HepG2 (cell line): ENCODE measurements around the gene ZNF273. TPM values are rescaled to one million over a fixed set of nuclear protein-coding genes. Genes with fewer than 3 reads are reported as not detected.

Experiments
- ATAC-seq: fragments of 200-7000 bp; cut with Tn5 transposase; 3 replicates; pipeline ENCODE4 v1.9.1; 2020; ENCODE audit warnings: mild to moderate bottlenecking, moderate library complexity
- BruUV-seq: library from RNA; stranded (reverse); fragments of 400-500 nt; replicated peaks from 2 replicates; lab custom pipeline; 2021; lab: Mats Ljungman, UMichigan
- CTCF ChIA-PET: fragments of 300-600 bp; formaldehyde crosslinking; extraction: SDS; loops from one replicate; lab custom pipeline; 2021; ENCODE audit warnings: low total read pairs, inconsistent platforms, low intra/inter-chr PET ratio; lab: Yijun Ruan, JAX
- POLR2A ChIA-PET: fragments of 350-600 bp; sonication (Branson Sonifier 250); formaldehyde crosslinking; loops from one replicate; lab custom pipeline; 2020; ENCODE audit warnings: antibody characterized with exemption, inconsistent platforms; lab: Yijun Ruan, JAX
- DNase-seq: peaks from one replicate; pipeline ENCODE4 v3.0.0-alpha.2; 2015; ENCODE audit warnings: low spot score
- FAIRE-seq: peaks from 3 replicates; lab custom pipeline; 2011; peaks lifted over from hg19 to GRCh38; lab: Jason Lieb, UNC
- H2AFZ ChIP-seq: one replicate; pipeline ENCODE4 v1.6.1; 2011; ENCODE audit warnings: low read length, inconsistent platforms
- H3K27ac ChIP-seq: fragments of 300-600 bp; 3 replicates; pipeline ENCODE4 v1.8.0; 2011; ENCODE audit warnings: mixed run types, mild to moderate bottlenecking, mixed read lengths, low read length, inconsistent platforms; ENCODE audit not compliant: insufficient read depth; ENCODE audit errors: extremely low read length
- H3K27me3 ChIP-seq, 2 experiments: fragments of 200-600 bp in 1 of 2; 2 replicates in 1 of 2; 3 replicates in 1 of 2; pipeline versions ENCODE4 v1.6.0 to v1.8.0; 2011; ENCODE audit warnings: low read length in 2 of 2, mild to moderate bottlenecking in 2 of 2, moderate library complexity in 2 of 2, inconsistent platforms in 1 of 2; ENCODE audit not compliant: insufficient read depth in 2 of 2, control insufficient read depth in 1 of 2
- H3K36me3 ChIP-seq, 2 experiments: fragments of 200-600 bp in 1 of 2; replicated peaks in 1 of 2; 2 replicates in 1 of 2; 3 replicates in 1 of 2; pipeline versions ENCODE4 v1.5.1 to v1.8.0; 2011; ENCODE audit warnings: low read length in 2 of 2, inconsistent platforms in 1 of 2; ENCODE audit not compliant: insufficient read depth in 2 of 2, control insufficient read depth in 1 of 2
- H3K4me1 ChIP-seq: 2 replicates; pipeline ENCODE4 v1.5.1; 2012; ENCODE audit warnings: low read length, inconsistent platforms; ENCODE audit not compliant: insufficient read depth
- H3K4me2 ChIP-seq: 2 replicates; pipeline ENCODE4 v1.6.0; 2011; ENCODE audit warnings: low read depth, low read length, inconsistent platforms
- H3K4me3 ChIP-seq, 3 experiments: fragments of 200-600 bp in 1 of 3; sonication (generic), shearing (Covaris generic) in 1 of 3; replicated peaks in 1 of 3; 2 replicates each; pipeline ENCODE4 v1.5.1; 2011 to 2016; ENCODE audit warnings: low read length in 3 of 3, inconsistent platforms in 2 of 3, low read depth in 2 of 3, mild to moderate bottlenecking in 2 of 3, control low read depth in 1 of 3, mixed read lengths in 1 of 3; ENCODE audit not compliant: insufficient read depth in 1 of 3
- H3K79me2 ChIP-seq: one replicate; pipeline ENCODE4 v1.6.1; 2011; ENCODE audit warnings: low read length, inconsistent platforms; ENCODE audit not compliant: insufficient read depth
- H3K9ac ChIP-seq: 2 replicates; pipeline ENCODE4 v1.6.0; 2011; ENCODE audit warnings: mild to moderate bottlenecking, low read depth, low read length, inconsistent platforms; ENCODE audit not compliant: insufficient read depth
- H3K9me3 ChIP-seq: 2 replicates; pipeline ENCODE4 v1.5.1; 2012; ENCODE audit warnings: mild to moderate bottlenecking, low read length
- H4K20me1 ChIP-seq: 2 replicates; pipeline ENCODE4 v1.6.0; 2011; ENCODE audit warnings: inconsistent platforms, mild to moderate bottlenecking, low read length, moderate library complexity; ENCODE audit not compliant: insufficient read depth
- AHR ChIP-seq: IDR thresholded peaks from 2 replicates; pipeline ENCODE4 v1.6.1; 2018; ENCODE audit warnings: missing genetic modification reagents, missing compliant biosample characterization
- BCL3 ChIP-seq: sonication (generic); formaldehyde crosslinking; IDR thresholded peaks from 2 replicates; pipeline ENCODE4 v1.5.1; 2020; ENCODE audit warnings: mild to moderate bottlenecking, missing genetic modification reagents, moderate library complexity
- CHD2 ChIP-seq: IDR thresholded peaks from 2 replicates; pipeline ENCODE4 v1.6.1; 2011; ENCODE audit warnings: low read depth, low read length, improper control_type of control experiment
- HDAC6 ChIP-seq: fragments of 200-600 bp; sonication (generic); IDR thresholded peaks from 2 replicates; pipeline ENCODE4 v1.7.0; 2017; ENCODE audit warnings: mild to moderate bottlenecking, antibody characterized with exemption, low read length, low read depth
- KDM5A ChIP-seq: fragments of 200-600 bp; sonication (generic); IDR thresholded peaks from 2 replicates; pipeline ENCODE4 v1.7.0; 2018; ENCODE audit warnings: antibody characterized with exemption, mild to moderate bottlenecking, low read length, borderline replicate concordance
- NCOA1 ChIP-seq: sonication (generic); formaldehyde crosslinking; IDR thresholded peaks from 2 replicates; pipeline ENCODE4 v1.9.0; 2021; ENCODE audit warnings: missing genetic modification reagents
- NPAS2 ChIP-seq: sonication (generic); formaldehyde crosslinking; IDR thresholded peaks from 2 replicates; pipeline ENCODE4 v1.8.0; 2022; ENCODE audit warnings: mild to moderate bottlenecking, missing genetic modification reagents, borderline replicate concordance
- NR2C2 ChIP-seq: sonication (generic); formaldehyde crosslinking; IDR thresholded peaks from 2 replicates; pipeline ENCODE4 v1.4.0; 2020; ENCODE audit warnings: missing genetic modification reagents, mild to moderate bottlenecking, moderate library complexity, borderline replicate concordance
- SAFB2 ChIP-seq: sonication (generic); formaldehyde crosslinking; IDR thresholded peaks from 2 replicates; pipeline ENCODE4 v1.5.1; 2020; ENCODE audit warnings: missing genetic modification reagents, low read depth, mild to moderate bottlenecking, borderline replicate concordance
- SRF ChIP-seq: IDR thresholded peaks from 2 replicates; pipeline ENCODE4 v1.6.1; 2011; ENCODE audit warnings: mild to moderate bottlenecking, low read depth, low read length, moderate library complexity
- TOPORS ChIP-seq: sonication (generic); formaldehyde crosslinking; IDR thresholded peaks from 2 replicates; pipeline ENCODE4 v1.8.0; 2023; ENCODE audit warnings: mild to moderate bottlenecking, missing genetic modification reagents
- ZNF761 ChIP-seq: sonication (generic); formaldehyde crosslinking; conservative IDR thresholded peaks from 2 replicates; pipeline ENCODE4 v1.4.0; 2020; ENCODE audit warnings: mild to moderate bottlenecking, missing genetic modification reagents
- WGBS: methylation state at CpG from one replicate; pipeline ENCODE4 v1.1.6; 2017; ENCODE audit warnings: low lambda C conversion rate; 5-methylcytosine and 5-hydroxymethylcytosine counted together
- in situ Hi-C: cut with HindIII; loops from 2 replicates; pipeline ENCODE4 v1.10.0; 2017; ENCODE audit warnings: low pct_unique_long_range_greater_than_20kb; ENCODE audit not compliant: extremely low pct_ligation_motif_present
- intact Hi-C: fragments of 100-400 bp; cut with micrococcal nuclease; formaldehyde crosslinking; loops from one replicate; pipeline ENCODE4 v1.10.0; 2022; ENCODE audit not compliant: unreplicated experiment
- polyA plus RNA-seq, 8 experiments: library from polyadenylated mRNA; depleted of rRNA in 3 of 8; stranded (reverse) in 7 of 8; unstranded in 1 of 8; fragments of >200 nt; fragmentation: Illumina TruSeq in 4 of 8; extraction: Trizol in 4 of 8; gene quantifications; 2 replicates each; pipeline versions ENCODE4 v1.2.1 to v1.2.3, GENCODE V29; 2011 to 2016; ENCODE audit warnings: low read depth in 4 of 8, missing spikeins in 1 of 8, mixed read lengths in 1 of 8; ENCODE audit not compliant: insufficient read depth in 1 of 8
- total RNA-seq, 5 experiments: library from RNA; depleted of rRNA; stranded (reverse); fragments of >200 nt; fragmentation: Illumina TruSeq; extraction: Trizol; gene quantifications; 2 replicates each; pipeline ENCODE4 v1.2.3, GENCODE V29; 2016; ENCODE audit warnings: low read depth in 1 of 5
- TF ChIP-seq, protein P1 (sequence below): sonication (generic); formaldehyde crosslinking; IDR thresholded peaks from 2 replicates; pipeline ENCODE4 v1.4.0; 2020; ENCODE audit warnings: mild to moderate bottlenecking, missing genetic modification reagents

Gene ZNF273
- total and polyA plus RNA-seq, 2 of the 13 experiments (the other 11 are each of a cell fraction or from before 2014, with no cell fraction given), result 1.7 to 5.8 TPM

DNA sequence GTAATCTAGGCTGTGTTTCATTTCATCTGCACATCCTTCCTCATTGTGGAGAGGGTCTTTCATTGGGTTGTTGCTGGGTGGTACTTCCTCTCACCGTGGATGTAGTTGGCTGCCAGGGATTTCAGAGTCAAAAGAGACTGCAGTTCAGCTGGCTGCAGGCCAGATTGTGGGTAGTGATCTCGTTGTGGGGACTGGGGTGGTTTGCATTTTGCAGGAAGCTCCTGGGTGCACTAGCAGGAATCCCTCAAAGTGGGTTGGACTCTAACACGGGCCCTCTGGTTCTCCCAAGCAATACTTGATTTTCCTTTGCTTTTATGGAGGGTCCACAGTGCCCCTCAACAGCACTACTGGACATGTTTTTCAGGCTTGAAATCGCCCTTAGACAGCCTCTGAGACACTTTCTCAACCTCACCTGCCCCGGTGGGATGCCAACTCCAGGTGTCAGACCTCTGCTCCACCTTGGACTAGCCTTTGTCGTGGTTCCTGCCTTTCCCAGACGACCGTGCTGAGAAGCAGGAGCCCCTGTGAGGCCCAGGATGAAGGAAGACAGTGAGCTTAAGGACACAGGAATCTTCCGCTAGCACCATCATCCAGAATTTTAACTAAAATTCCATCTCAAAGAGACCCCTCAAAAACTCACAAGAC is 23.9 kb upstream of the ZNF273 start:
- no peak overlapping the region for H3K27ac ChIP-seq
- in situ Hi-C loops, result no loop called here
- ChIA-PET POLR2A (no interaction called here), CTCF (no interaction called here)
- DNase-seq (no peak), ATAC-seq (no peak), FAIRE-seq (no peak)
- WGBS, result 17% methylated on average over 9 of the region's 9 CpGs
- no peaks in the 10 kb centered on the region for H3K36me3 ChIP-seq
- peaks cover 10% of the 10 kb centered on the region for H3K4me1 ChIP-seq
- no TSS peak for BruUV-seq
- TF ChIP-seq, protein P1, sequence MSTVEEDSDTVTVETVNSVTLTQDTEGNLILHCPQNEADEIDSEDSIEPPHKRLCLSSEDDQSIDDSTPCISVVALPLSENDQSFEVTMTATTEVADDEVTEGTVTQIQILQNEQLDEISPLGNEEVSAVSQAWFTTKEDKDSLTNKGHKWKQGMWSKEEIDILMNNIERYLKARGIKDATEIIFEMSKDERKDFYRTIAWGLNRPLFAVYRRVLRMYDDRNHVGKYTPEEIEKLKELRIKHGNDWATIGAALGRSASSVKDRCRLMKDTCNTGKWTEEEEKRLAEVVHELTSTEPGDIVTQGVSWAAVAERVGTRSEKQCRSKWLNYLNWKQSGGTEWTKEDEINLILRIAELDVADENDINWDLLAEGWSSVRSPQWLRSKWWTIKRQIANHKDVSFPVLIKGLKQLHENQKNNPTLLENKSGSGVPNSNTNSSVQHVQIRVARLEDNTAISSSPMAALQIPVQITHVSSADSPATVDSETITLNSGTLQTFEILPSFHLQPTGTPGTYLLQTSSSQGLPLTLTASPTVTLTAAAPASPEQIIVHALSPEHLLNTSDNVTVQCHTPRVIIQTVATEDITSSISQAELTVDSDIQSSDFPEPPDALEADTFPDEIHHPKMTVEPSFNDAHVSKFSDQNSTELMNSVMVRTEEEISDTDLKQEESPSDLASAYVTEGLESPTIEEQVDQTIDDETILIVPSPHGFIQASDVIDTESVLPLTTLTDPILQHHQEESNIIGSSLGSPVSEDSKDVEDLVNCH (CRISPR knock-in tag), result no peak
- no peak for TF ChIP-seq HDAC6
- no peak for TF ChIP-seq NR2C2 (CRISPR knock-in tag)
- no peak for TF ChIP-seq AHR (CRISPR knock-in tag)
- no peak for TF ChIP-seq SAFB2 (CRISPR knock-in tag)
- no peak for TF ChIP-seq NCOA1 (CRISPR knock-in tag)
- no peak for TF ChIP-seq CHD2
- TF ChIP-seq NPAS2 (CRISPR knock-in tag), result no peak
- TF ChIP-seq ZNF761 (CRISPR knock-in tag), result no peak
- TF ChIP-seq TOPORS (CRISPR knock-in tag), result no peak
- TF ChIP-seq BCL3 (CRISPR knock-in tag), result no peak
- TF ChIP-seq SRF, result no peak
- no peak for TF ChIP-seq KDM5A
- no peaks in the 10 kb centered on the region for H3K79me2 ChIP-seq
- H3K4me3 ChIP-seq, result no peak overlapping the region
- H2AFZ ChIP-seq, result no peak overlapping the region
- no peaks in the 10 kb centered on the region for H4K20me1 ChIP-seq
- H3K9me3 ChIP-seq, result peaks cover 19% of the 10 kb centered on the region; the same call in 1 of the 2 replicates
- H3K4me2 ChIP-seq, result no peak overlapping the region
- intact Hi-C loops, result no loop called here
- peaks cover 6 to 81% of the 10 kb centered on the region in 2 experiments; a peak in 4 of 5 replicates for H3K27me3 ChIP-seq
- no peak overlapping the region for H3K9ac ChIP-seq
